NCI-H510A treated with DMSO at 0.1 percent for 48 hours (cell line): ENCODE results near the gene PCDH9.
"Not testable (repeated sequence)": the region's sequence is repeated elsewhere in the genome, so short reads cannot be mapped to it uniquely, and the experiment has no call there.

Experiments used
- DNase-seq: peaks from one replicate; lab custom pipeline; 2025; lab: John Stamatoyannopoulos, UW

Gene PCDH9

DNA sequence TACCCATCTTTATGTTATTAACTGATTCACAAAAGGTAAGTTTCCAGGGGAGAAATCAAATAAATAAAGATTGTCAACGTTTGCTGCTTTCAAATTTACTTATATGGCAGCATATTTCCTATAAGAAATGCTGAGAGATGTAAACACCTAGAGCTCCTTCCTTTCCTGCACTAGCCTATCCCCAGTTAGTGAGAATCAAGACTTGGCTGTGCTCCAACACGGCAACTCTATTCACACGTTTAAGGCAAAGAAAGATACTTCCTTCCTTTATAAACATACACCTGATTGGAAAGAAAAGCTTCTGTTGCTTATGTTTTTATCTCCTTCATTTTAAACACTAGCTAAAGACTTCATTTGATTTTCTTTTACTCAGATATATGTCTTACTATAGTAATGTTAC, 107.0 kb downstream of the PCDH9 start:
- no peak for DNase-seq

GRCh38 chr13:67122251-67122650, 107.9 kb downstream of the PCDH9 start:
- DNase-seq, result no peak

GRCh38 chr13:67120872-67121531, 109.1 kb downstream of the PCDH9 start:
- DNase-seq, result no peak

- no peak for DNase-seq
These were observed 110.6 kb downstream of the PCDH9 start for GRCh38 chr13:67119481-67119894.

DNA sequence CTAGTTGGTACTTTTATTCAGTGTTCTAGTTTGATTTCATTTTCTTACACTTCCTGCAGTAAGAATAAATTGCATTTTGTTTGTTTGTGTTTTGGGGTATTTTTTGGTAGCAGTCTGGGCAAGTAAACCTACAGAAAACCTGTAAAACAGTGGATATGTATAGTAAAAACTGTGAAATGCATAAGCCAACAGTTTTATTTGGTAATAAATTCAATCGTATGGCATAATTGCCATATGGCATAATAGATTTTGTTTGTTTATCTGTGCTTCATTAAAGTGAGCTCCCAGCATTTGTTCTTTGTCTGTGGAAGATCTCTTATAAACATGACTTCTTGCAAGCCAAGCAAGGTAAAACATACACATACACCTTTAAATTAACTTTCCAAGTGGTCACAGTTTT, 111.9 kb downstream of the PCDH9 start:
- DNase-seq, result no peak

DNA sequence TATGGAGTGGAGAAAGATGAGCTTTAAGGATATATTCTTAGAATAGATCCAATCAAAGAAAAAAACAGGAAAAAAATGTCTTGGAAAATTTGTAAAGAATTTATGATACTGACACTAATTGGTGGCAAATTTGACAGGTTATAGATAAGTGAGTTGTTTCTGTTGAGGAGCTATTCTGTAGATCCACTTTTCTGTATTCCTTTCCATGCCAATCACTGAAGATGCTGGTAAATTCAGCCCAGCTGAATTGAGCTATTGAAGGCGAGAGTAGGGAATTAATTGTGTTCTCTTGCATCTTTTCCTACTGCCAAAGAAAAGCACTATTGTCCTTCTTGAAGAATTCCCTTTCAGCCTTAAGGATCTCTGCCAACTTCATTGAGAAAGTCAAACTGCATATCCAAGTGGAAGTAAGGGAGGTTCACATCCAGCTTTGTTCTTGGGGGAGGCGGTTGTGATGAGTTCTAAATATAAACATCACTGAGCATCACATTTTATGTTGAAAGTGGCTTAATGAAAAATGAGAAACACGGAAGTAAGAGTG, 113.1 kb downstream of the PCDH9 start:
- no peak for DNase-seq

GRCh38 chr13:67107979-67108378, 122.2 kb downstream of the PCDH9 start:
- DNase-seq, result no peak

GRCh38 chr13:67106502-67107057, 123.6 kb downstream of the PCDH9 start:
- no peak for DNase-seq

DNA sequence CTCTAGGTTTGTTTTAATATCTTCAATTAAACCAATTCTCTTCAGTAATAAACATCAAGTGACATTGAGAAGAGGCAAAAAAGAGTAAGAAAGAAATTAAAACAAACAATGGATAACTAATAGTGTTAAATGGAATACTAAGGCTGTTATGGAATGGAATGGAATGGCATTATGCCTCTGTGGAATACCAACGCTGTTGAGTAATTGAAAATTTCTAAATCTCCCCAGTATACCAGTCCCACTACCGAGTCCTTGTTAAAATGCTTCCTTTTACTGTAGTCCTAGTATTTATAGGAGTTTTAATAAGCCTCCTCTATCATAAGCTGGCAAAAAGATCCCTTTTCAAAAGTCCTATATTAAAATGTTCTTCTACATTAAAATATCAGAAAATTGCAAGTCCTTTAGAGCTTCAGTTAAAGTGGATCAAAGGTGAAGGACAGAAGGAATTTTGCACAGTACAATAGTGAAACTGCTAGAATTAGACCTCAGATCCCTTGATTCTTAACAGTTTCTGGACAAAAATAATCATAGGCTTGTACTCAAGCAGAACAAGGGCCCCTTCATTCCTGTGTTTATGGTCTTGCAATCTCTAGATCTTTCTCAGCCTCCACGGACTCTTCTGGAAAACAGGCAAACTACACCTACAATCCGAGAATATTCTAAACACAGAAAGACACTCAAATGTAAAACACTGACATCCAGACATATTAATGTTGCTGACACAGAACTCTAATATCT, 128.2 kb downstream of the PCDH9 start:
- no peak for DNase-seq

DNA sequence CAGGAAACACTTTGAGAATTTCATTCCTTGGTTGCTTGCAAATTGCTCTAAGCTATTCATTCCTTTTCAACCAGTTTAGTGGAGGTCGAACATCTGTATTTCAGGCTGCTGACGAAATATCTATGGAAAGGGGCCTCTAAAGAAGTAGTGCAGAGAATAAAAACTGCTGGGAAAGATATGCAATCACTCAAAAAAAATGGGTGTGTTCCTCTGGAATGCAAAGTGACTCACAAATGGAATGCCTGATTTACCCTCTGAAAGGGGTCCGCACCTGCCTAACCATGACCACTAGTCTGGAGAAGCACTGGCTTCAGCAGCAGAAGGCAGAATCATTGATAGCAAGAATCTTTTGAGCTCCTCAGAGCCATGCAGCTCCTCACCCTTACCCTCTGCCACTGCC, 129.4 kb downstream of the PCDH9 start:
- no peak for DNase-seq

DNA sequence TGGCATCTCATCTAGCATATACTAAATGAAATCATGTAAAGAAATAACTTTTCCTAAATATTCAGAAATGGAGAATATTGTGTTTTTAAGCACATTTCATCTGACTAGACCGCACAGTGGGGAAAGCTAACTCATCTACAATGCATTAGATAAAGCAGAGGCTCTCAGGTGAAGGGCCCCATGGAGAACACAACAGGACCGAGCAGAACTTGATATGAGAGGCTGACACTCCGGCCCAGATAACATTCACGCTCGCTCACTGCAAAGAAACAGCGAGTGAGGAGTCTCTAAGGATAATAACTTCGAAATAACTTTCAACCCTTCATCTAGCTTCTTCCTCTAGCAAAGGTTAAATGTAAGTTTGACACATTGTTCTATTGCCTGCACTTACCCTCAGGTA, 130.6 kb downstream of the PCDH9 start:
- DNase-seq, result no peak

DNA sequence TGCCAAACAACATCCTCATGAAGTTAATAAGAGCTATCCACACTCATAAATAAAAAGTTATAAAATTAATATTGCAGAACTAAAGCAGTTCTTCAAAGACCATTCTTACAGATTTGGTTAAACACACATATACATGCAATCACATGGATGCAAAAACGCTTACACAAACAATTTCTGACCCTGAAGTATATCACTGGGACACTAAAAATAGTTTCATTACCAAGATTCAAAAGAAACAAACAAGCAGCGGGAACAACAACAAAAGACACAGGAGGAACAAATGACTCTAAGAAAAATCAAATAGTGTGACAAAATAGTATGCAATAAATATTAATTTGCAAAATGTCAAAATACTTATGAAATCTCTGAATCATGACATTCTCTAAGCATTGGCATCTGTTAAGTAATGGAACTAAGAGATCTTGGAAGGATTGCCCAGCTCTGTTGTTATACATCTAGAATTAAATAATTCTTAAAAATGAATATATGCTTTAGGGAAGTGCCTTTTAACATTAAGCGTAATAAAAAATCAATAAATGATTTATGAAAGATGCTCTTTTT, 132.2 kb downstream of the PCDH9 start:
- DNase-seq, result no peak

DNA sequence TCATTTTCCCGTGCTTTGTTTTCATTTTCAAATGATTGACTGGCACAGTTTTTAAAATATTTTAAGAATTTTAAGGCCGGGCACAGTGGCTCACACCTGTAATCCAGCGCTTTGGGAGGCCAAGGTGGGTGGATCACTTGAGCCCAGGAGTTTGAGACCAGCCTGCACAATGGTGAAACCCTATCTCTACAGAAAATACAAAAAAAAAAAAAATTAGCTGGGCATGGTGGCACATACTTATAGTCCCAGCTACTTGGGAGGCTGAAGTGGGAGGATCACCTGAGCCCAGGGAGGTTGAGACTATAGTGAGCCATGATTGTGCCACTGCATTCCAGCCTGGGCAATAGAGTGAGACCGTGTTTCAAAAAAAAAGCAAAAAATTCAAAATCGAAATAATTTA, 133.2 kb downstream of the PCDH9 start:
- DNase-seq, result not testable (repeated sequence)

- DNase-seq, result no peak
These were observed 133.7 kb downstream of the PCDH9 start for GRCh38 chr13:67096418-67096817.

GRCh38 chr13:67095621-67096020, 134.5 kb downstream of the PCDH9 start:
- DNase-seq, result no peak

- DNase-seq, result no peak
These were observed 135.2 kb downstream of the PCDH9 start for GRCh38 chr13:67094952-67095351.

GRCh38 chr13:67094078-67094477, 136.1 kb downstream of the PCDH9 start:
- no peak for DNase-seq

DNA sequence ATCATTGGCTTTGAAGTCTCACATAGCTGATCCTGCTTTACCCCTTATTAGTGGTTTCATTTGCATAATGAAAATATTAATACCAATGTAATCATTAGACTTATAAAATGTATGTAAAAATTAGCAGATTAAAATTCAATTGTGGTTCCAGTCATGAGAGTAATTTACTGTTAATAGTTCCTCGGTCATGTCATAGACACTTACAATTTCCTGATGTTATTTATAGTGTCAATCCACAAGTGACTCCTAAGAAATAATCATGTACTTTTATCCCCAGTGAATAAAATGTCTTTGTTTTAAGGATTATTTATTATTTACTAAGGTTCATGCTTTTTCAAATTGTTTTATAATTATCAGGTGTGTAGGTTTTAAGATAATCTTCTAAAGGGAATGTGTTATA, 138.5 kb downstream of the PCDH9 start:
- DNase-seq, result no peak

DNA sequence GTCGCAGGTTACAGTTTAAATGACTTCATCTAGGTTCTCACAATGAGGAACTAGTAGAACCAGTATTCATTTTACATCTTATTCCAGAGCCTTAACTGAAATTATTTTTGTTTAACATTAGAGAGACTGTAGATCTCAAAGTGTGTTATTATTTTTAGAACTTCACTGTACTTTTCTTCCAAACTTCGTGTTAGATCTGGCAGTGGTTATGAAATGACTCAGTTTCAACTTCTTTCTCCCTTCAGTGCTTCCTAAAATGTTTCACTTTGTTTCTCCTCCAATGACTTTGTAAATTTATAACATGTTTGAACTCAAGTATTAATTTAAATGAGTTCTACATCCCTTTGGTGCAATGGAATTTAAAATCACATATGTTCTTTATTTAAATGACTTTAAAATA, 139.3 kb downstream of the PCDH9 start:
- no peak for DNase-seq

DNA sequence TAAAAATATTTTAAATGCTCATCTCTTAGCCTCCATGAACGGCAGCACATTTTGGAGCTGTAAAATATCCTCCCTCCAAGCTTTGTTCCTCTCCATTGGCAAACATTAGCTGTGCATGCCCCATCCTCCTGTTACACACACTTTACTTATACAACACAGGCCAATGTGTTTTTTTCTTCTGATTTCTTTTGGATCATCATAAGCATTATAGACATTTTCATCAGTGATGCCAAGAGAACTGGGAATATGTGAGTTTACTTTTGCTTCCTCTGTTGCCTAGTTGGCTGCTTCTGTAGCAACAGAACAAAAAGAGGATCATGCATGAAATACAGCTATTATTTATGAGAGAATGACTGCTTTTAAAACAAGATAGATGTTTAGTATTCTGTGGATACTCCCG, 142.6 kb downstream of the PCDH9 start:
- DNase-seq, result no peak

DNA sequence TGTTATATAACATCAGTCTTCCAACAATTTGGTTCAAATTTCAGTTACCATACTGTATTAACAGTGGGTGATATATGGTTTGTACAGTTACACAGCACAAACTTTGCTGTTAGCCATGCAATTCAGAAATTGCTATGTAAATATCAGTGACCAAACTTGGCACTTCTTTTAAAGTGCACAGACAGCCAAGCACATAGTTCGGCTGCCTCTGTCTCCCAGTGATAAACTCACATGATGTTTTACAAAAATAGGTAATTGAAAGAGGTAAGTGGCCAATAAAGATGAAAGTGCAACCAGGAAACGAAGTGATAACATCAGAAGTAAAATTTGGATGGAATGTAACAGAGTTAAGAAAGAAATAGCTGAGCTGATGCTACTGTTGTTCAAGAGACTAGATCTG, 143.9 kb downstream of the PCDH9 start:
- DNase-seq, result no peak

DNA sequence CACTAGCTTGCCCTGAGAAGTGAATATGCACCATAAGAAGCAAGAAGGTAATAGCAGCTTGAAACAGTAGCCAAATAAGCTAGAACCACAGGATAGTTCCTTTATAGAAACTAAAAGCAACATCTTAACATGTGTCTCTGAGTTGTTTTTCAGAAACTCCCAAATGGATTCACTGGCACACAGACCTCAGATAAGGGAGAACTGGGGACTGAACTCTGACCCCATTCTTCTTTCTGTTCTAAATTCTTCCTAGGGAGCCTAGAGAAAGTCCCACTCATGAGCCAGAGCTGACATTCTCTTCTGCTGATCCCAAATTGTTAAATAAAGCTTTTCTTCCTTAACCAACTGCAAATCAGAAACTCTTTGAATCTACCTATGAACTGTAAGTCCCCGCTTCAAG, 146.1 kb downstream of the PCDH9 start:
- DNase-seq, result no peak

- no peak for DNase-seq
These were observed 146.6 kb downstream of the PCDH9 start for GRCh38 chr13:67083519-67083918.
